HG03064 (cell line): ENCODE measurements around the gene PCDHA11.
"Not testable (repeated sequence)": the region's sequence is repeated elsewhere in the genome, so short reads cannot be mapped to it uniquely, and the experiment has no call there.

Experiments
- ATAC-seq: cut with Tn5 transposase; IDR thresholded peaks from one replicate; pipeline ENCODE4 v1.9.1; 2021; ENCODE audit warnings: low read depth; ENCODE audit not compliant: unreplicated experiment

PCDHA11 gene

DNA sequence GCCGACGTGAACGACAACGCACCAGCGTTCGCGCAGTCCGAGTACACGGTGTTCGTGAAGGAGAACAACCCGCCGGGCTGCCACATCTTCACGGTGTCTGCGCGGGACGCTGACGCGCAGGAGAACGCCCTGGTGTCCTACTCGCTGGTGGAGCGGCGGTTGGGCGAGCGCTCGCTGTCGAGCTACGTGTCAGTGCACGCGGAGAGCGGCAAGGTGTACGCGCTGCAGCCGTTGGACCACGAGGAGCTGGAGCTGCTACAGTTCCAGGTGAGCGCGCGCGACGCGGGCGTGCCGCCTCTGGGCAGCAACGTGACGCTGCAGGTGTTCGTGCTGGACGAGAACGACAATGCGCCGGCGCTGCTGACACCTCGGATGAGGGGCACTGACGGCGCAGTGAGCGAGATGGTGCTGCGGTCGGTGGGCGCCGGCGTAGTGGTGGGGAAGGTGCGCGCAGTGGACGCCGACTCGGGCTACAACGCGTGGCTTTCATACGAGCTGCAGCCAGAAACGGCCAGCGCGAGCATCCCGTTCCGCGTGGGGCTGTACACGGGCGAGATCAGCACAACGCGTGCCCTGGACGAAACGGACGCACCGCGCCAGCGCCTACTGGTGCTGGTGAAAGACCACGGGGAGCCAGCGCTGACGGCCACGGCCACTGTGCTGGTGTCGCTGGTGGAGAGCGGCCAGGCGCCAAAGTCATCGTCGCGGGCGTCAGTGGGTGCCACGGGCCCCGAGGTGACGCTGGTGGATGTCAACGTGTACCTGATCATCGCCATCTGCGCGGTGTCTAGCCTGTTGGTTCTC, 18.7 kb upstream of the PCDHA11 start:
- ATAC-seq: not testable (repeated sequence)

GRCh38 chr5:140855772-140856674, 12.7 kb upstream of the PCDHA11 start, which contains the start of gene PCDHA10:
Gene PCDHA10, plus strand, starts transcription at chr5:140855897. Its CDS starts 152 bp downstream, at chr5:140856049.
- ATAC-seq: no peak

- ATAC-seq: no peak
Observed at GRCh38 chr5:140857177-140857986, 11.4 kb upstream of the PCDHA11 start.

GRCh38 chr5:140857987-140858240, 10.8 kb upstream of the PCDHA11 start:
- ATAC-seq: no peak

- no peak for ATAC-seq
Observed at GRCh38 chr5:140862441-140863295, 6.1 kb upstream of the PCDHA11 start.

- no peak for ATAC-seq
Observed at GRCh38 chr5:140869555-140869886, 764 bp downstream of the PCDHA11 start.

- no peak for ATAC-seq
Observed at GRCh38 chr5:140870221-140871201, 1.8 kb downstream of the PCDHA11 start.

GRCh38 chr5:140875085-140876065, 6.6 kb downstream of the PCDHA11 start, which contains the start of gene PCDHA12:
Gene PCDHA12, plus strand, starts transcription at chr5:140875308. Its CDS starts 165 bp downstream, at chr5:140875473.
- no peak for ATAC-seq

DNA sequence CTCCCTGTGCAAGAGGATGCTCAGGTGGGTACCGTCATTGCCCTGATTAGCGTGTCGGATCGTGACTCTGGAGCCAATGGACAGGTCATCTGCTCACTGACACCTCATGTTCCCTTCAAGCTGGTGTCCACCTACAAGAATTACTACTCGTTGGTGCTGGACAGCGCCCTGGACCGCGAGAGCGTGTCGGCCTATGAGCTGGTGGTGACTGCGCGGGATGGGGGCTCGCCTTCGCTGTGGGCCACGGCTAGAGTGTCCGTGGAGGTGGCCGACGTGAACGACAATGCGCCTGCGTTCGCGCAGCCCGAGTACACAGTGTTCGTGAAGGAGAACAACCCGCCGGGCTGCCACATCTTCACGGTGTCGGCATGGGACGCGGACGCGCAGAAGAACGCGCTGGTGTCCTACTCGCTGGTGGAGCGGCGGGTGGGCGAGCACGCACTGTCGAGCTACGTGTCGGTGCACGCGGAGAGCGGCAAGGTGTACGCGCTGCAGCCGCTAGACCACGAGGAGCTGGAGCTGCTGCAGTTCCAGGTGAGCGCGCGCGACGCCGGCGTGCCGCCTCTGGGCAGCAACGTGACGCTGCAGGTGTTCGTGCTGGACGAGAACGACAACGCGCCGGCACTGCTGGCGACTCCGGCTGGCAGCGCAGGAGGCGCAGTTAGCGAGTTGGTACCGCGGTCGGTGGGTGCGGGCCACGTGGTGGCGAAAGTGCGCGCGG, 7.9 kb downstream of the PCDHA11 start:
- ATAC-seq: not testable (repeated sequence)

- ATAC-seq: no peak
Observed at GRCh38 chr5:140877262-140877581, 8.5 kb downstream of the PCDHA11 start.

GRCh38 chr5:140881889-140882590, 13.3 kb downstream of the PCDHA11 start, which contains the start of gene PCDHA13:
Gene PCDHA13, plus strand, starts transcription at chr5:140882124. Its CDS starts 145 bp downstream, at chr5:140882269.
- no peak for ATAC-seq

GRCh38 chr5:140882591-140882899, 13.8 kb downstream of the PCDHA11 start:
- ATAC-seq: no peak

DNA sequence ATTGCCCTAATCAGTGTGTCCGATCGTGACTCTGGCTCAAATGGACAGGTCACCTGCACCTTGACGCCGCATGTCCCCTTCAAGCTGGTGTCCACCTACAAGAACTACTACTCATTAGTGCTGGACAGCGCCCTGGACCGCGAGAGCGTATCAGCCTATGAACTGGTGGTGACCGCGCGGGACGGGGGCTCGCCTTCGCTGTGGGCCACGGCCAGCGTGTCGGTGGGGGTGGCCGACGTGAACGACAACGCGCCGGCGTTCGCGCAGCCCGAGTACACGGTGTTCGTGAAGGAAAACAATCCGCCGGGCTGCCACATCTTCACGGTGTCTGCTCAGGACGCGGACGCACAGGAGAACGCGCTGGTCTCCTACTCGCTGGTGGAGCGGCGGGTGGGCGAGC, 14.6 kb downstream of the PCDHA11 start:
- ATAC-seq: no peak

DNA sequence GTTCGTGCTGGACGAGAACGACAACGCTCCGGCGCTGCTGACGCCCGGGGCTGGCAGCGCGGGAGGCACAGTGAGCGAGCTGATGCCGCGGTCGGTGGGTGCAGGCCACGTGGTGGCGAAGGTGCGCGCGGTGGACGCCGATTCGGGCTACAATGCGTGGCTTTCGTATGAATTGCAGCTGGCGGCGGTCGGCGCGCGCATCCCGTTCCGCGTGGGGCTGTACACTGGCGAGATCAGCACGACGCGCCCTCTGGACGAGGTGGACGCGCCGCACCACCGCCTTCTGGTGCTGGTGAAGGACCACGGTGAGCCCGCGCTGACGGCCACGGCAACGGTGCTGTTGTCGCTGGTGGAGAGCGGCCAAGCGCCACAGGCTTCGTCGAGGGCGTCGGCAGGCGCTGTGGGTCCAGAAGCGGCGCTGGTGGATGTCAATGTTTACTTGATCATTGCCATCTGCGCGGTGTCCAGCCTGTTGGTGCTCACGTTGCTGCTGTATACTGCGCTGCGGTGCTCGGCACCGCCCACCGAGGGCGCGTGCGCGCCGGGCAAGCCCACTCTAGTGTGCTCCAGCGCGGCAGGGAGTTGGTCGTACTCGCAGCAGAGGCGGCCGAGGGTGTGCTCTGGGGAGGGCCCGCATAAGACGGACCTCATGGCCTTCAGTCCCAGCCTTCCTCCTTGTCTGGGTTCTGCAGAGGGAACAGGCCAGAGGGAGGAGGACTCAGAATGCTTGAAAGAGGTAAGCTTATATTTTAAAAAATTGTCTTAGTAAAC, 15.4 kb downstream of the PCDHA11 start:
- no peak for ATAC-seq

DNA sequence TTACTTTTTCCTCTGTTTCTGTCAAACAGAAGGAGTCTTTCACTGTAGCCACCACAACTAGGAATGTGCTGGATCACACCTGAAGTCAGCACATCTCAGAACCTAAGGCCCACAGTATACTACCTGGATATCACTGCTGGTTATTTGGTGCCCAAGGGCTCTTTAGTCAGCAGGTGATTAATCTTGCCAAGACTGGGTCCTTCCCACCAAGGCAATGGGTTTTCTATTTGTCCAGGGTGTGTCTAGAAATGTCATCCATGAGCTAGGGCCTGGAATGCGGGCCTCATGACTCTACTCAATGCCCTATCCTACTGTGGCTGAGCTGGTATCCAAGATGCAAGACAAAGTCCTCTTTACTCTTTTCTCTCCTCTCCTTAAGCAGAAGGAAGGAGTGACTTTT, 47.6 kb downstream of the PCDHA11 start:
- ATAC-seq: no peak
